KOPT-K1 (cell line): ENCODE measurements around the gene PIK3IP1.
A peak's percentile ranks its signal among the peaks of the same experiment; 100 is the strongest.
"Not testable (repeated sequence)": the region's sequence is repeated elsewhere in the genome, so short reads cannot be mapped to it uniquely, and the experiment has no call there.

Experiments used
- H3K27ac ChIP-seq: fragments of 200-600 bp; sonication (generic); 2 replicates; pipeline ENCODE4 v1.5.1; 2016; ENCODE audit warnings: antibody characterized with exemption, mild to moderate bottlenecking, low read depth, low read length; ENCODE audit not compliant: poor library complexity, severe bottlenecking
- H3K36me3 ChIP-seq: fragments of 200-600 bp; sonication (generic); 2 replicates; pipeline ENCODE4 v1.5.1; 2017; ENCODE audit warnings: antibody characterized with exemption, mild to moderate bottlenecking, low read length, moderate library complexity; ENCODE audit not compliant: insufficient read depth
- H3K9me3 ChIP-seq: fragments of 200-600 bp; sonication (generic); 2 replicates; pipeline ENCODE4 v1.5.1; 2017; ENCODE audit warnings: antibody characterized with exemption, low read length, mild to moderate bottlenecking; ENCODE audit not compliant: insufficient read depth, poor library complexity, severe bottlenecking

PIK3IP1 gene

DNA sequence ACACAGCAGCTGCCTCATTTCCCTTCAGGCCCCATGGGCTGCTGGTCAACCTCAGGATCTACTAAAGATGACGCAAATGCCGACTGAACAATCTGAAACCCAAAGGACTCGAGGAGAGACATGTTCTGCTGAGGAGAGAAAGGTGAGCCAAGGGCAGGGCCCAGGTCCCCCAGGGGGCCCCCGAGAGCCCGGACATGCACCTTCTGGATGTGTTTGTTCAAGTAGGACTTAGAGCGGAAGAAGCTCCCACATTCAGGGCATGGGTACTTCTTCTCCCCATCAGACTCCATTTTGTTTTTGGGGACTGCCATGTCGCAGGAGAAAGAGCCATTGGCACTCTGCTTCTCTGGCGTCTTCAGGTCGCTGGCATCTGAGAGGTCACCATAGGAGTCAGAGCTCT is 34.6 kb upstream of the PIK3IP1 start:
- H3K9me3 ChIP-seq = no peaks in the 10 kb centered on the region
- peaks cover 98% of the 10 kb centered on the region for H3K36me3 ChIP-seq
- no peak overlapping the region for H3K27ac ChIP-seq

DNA sequence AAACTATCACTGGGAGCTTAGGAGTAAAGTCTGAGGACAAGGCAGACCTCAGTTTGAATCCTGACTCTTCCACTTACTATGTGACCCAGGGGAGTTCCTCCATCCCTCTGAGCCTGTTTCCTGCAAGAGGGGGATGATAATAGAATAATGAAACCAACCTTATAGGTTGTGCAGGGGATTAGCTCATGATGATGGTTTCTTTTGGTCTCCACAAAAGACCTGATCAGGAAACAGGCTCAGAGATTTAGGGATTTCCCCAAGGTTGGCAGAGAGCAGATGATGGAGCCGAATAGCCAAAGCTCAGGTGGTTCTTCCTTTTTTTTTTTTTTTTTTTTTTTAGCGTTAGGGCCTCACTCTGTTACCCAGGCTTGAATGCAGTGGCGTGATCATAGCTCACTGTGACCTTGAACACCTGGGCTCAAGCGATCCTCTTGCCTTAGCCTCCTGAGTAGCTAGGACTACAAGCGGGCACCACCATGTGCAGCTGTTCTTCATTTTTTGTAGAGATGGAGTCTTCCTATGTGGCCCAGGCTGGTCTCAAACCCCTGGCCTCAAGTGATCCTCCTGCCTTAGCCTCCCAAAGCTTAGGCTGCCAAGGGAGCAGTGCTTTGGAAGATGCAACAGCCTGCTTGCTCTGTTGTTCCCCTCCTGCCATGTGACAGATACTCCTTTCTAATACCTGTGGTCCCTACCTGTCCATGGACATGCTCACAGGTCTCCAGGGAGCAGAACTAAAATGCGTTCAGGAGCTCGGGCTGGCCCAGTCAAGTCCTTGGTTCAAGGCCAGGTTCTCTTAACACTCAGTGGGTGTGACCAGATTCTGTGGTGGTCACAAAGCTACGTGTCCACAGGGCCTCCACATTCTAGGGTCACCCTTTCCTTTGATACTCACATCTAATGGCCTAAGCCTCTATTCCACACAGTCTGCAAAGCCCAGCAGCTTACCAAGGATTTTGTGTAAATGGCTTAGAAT is 31.6 kb upstream of the PIK3IP1 start:
- H3K9me3 ChIP-seq = no peaks in the 10 kb centered on the region
- no peak overlapping the region for H3K27ac ChIP-seq
- peaks cover 73% of the 10 kb centered on the region for H3K36me3 ChIP-seq

DNA sequence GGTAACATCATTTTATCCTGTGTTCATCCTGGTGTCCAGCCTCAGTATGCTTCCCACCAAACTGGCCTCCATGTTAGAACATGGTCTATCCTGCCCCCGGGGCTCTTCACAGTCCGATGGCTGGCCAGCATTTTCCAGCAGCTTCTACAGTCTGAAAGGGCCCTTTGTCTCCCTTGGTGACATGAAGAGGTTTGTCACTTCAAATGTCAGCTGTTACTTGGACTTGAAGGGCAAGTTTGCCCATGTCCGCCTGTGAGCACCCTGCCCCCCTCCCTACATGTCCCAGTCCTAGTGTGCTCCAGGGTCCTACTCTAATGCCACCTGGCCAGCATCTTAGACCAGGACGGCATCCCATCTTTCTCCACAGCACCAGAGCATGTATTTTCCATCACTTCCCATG is 29.1 kb upstream of the PIK3IP1 start:
- peaks cover 48% of the 10 kb centered on the region for H3K36me3 ChIP-seq
- H3K27ac ChIP-seq = no peak overlapping the region
- no peaks in the 10 kb centered on the region for H3K9me3 ChIP-seq

DNA sequence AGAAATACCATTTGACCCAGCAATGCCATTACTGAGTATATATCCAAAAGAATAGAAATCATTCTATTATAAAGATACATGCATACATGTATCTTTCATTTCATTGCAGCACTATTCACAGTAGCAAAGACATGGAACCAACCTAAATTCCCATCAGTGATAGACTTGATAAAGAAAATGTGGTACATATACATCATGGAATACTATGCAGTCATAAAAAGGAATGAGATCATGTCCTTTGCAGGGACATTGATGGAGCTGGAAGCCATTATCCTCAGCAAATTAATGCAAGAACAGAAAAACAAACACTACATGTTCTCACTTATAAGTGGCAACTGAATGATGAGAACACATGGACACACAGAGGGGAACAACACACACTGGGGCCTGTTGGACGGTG is 21.9 kb upstream of the PIK3IP1 start:
- H3K36me3 ChIP-seq, H3K27ac ChIP-seq: not testable (repeated sequence)
- peaks cover 13% of the 10 kb centered on the region for H3K9me3 ChIP-seq

DNA sequence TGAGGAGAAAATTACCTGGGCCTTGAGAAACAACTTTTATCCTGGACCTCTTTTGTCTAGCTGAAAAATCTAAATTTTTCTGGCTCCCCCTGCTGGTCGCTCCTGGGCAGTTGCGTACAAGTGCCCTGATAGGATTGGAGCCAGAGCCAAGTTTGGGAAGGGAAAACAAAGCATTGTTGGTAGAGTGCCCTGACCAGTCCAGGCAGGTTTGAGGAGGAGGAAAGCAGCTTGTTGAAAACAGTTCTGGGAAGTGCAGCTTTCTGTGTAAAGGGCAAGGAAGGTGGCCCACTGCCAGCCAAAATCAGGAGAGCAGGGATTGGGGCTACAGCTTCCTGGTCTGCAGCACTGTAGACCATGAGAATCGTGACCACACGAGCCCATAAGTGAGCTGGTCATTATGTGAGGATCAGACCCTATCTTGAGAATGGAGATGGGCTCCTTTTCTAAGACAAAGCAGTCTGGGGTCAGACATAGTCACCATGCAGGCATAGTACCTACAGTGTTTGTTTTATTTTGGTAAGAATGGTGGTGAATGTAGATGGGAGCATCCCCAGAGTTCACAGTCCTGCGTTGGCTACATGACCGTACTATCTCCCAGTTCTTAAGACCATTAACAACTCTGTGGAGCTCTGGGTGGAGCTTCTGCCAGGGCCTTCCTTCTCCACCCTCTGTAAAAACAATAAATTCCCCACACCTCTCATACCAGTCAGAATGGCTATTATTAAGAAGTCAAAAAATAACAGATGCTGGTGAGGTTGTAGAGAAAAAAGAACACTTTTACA is 21.3 kb upstream of the PIK3IP1 start:
- H3K27ac ChIP-seq = no peak overlapping the region
- peaks cover 13% of the 10 kb centered on the region for H3K9me3 ChIP-seq

DNA sequence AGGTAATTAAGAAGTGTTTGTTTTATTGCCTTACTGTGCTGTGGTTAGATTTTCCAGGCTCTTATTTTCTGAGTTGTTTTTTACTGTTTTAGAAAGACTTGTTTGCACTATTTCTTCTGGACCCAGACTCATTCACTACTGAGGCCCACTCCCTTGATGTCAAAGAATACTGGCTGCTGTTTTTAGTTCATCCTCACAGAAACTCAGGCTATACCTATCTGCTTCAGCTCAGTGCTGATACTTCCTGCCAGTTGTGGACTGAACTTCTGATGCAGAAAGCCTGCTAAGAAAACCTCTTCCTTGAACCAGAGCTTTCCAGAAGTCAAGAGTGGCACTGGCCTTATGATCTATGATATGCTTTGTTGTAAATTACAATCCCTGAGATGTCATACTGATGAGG is 15.9 kb upstream of the PIK3IP1 start:
- no peak overlapping the region for H3K27ac ChIP-seq
- no peaks in the 10 kb centered on the region for H3K36me3 ChIP-seq
- no peaks in the 10 kb centered on the region for H3K9me3 ChIP-seq

More for the DNA sequence above, 21.3 kb upstream of the PIK3IP1 start:
- no peaks in the 10 kb centered on the region for H3K36me3 ChIP-seq

DNA sequence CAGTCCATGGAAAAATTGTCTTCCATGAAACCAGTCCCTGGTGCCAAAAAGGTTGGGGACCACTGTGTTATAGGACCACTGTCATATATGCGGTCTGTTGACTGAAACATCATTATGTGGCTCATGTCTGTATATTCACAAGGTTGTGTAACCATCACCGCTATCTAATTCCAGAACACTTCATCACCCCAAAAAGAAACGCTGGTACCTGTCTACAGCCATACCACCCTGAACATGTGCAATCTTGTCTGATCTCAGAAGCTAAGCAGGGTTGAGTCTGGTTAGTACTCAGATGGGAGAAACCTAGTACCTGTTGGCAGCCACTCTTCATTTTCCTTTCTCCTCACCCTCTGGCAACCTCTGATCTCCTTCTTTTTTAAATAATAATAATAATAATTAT is 12.9 kb upstream of the PIK3IP1 start:
- Histone ChIP-seq H3K9me3 (no peaks in the 10 kb centered on the region), H3K27ac (no peak overlapping the region), H3K36me3 (no peaks in the 10 kb centered on the region)

DNA sequence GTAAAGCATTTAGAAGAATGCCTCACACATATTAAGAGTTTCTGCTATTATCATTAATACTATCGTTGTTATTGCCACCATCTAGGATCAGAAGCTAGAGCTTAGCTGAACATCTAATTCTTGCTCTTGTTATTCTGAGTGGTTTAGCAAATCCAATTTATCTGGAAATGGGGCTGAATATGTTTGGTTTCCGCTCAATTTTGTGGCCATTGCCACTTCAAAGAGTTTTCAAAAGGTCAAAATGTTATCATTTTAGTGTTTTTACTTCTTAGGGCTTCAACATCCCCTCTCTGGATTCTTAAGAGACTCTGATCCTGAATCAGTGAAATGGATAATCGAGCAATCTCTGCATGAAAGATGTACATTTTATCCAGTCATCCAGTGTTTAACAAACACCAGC is 10.2 kb upstream of the PIK3IP1 start:
- Histone ChIP-seq H3K27ac (no peak overlapping the region), H3K36me3 (no peaks in the 10 kb centered on the region), H3K9me3 (no peaks in the 10 kb centered on the region)

DNA sequence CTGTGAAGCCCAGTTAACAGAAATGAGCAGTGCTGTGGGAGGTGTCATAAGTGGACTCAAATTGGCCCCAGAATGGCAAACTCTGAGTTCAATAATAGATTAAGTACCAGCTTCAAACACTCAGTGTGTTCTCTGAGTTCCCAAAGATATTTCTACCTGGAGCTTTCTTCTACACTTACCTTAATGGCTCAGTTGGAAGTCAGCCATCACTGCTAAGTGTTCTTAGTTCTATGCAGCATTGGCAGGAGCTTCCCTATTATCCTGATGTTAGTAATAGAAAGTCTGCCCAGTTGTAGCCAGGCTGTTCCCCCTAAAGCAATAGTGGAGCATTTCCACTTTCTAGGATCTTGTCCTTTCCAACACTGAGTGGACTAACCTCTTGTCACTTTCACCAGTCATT is 9.7 kb upstream of the PIK3IP1 start:
- Histone ChIP-seq H3K27ac (no peak overlapping the region), H3K36me3 (no peaks in the 10 kb centered on the region), H3K9me3 (no peaks in the 10 kb centered on the region)

DNA sequence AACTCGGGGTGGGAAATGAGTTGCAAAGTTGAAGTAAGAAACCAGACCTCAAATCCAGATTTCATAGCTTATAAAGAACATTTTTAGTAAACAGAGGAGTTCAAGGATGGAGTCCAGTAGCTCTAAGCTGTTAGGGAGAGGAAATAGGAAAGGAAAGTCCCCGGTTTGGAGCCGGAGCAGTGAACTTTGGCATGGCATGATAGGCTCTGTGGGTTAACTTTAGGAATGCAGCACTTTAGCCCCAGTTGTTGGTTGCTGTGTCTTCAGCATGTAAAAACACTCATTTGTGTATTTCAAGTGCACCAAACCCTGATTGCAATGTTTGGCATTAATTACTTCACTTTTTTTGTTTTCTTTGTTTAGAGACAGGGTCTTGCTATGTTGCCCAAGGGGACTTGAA is 8.6 kb upstream of the PIK3IP1 start:
- no peaks in the 10 kb centered on the region for H3K36me3 ChIP-seq
- H3K9me3 ChIP-seq = no peaks in the 10 kb centered on the region
- H3K27ac ChIP-seq = no peak overlapping the region

DNA sequence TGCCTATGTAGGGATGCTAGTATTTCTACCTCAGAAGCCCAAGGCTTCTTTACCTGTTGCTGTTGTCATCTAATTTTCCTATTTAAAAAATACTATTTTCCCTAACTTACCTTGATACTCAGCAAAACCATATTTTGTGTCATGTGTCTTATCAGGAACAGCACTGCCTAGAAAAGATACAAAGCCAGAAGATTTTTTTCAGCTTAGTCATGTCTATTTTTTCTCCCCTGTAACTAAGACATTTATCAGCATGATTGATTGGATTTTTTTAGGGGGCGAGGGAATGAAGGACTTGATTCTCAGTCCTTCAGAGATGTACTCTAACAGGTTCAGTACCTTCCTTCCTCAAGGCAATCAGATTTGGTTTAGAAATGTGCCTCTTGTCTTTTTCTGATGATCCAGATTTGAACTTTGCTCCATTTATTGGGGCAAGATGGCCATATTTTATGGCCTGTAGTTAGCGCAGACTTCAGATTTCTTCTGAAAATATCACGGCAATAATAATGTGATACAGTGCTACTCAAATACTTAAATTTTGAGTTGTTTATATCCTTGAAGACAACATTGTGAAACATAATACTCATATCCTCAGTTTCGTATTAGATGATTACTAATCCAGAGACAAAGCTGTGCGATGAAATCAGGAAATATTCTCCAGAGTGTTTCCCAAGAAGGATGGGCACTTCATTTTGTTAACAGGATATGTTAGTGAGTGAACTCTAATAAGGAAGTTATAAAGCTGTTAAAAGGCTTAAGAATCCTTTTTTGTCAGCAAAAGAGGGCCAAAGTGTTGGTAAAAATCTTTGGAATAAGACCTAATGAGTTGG is 3.8 kb upstream of the PIK3IP1 start:
- Histone ChIP-seq H3K36me3 (no peaks in the 10 kb centered on the region), H3K27ac (no peak overlapping the region), H3K9me3 (no peaks in the 10 kb centered on the region)

DNA sequence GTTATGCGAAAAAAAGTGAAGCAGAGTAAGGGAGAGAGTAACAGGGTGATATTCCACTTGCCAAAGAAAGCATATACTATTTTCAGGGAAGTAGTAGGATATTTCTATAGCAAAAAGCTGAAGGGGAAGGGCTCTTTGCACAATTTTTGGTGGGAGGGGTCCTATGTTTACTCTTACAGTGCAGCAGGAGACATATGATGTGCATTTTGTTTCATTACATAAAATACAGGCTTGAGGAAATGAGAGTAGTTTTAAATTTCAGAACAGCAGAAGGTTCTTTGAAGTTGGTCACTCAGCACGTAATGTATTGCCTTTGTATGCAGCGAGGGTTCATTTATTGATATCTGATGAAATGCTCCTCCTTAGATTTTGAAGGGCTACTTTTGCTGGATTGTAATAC is 3.1 kb upstream of the PIK3IP1 start:
- Histone ChIP-seq H3K9me3 (no peaks in the 10 kb centered on the region), H3K36me3 (no peaks in the 10 kb centered on the region), H3K27ac (no peak overlapping the region)

DNA sequence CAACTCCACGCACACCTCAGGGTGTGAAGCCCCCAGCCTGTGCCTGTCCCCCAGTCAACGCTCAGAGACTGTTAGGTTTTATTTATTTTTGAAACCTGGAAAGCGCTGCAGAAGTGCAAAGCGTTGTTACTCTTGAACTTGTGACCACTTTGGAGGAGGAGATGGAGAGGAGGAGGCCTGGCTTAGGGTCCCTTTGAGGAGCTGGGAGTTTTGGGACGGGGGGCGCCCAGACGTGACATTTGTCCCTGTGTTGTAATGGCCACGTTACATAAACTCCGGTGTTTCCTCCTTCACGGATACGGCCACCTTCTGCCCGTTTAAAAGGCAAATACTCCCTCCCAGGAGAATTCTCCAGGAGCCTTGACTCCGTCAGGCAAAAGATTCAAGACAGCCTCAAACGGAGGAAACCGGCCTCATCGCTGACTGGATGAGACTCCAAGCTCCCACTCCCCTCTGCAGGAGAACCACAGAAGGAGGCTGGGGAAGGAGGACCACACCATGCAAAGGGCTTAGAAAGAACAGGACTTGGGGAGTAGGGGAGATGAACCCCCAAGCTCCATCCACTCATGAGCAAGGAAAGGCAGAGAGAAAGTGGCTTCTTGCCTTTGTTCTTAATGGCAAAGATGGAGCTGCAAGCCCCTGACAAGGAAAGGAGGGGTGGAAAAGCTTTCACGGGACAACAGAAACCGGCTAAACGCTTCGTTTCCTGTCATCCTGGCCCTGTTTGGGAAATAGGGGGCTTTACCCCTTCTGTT is 630 bp downstream of the PIK3IP1 start:
- no peaks in the 10 kb centered on the region for H3K36me3 ChIP-seq
- peak overlapping the region; percentile 35 for H3K27ac ChIP-seq
- H3K9me3 ChIP-seq = no peaks in the 10 kb centered on the region
